Ectodermal cell (in vitro differentiated cells): ENCODE measurements around the gene GPR160.

Experiments
- H3K27ac ChIP-seq: 2 replicates; pipeline ENCODE4 v1.7.0; 2013; ENCODE audit warnings: mild to moderate bottlenecking, low read depth, low read length; ENCODE audit not compliant: insufficient read depth, poor library complexity, severe bottlenecking
- H3K27me3 ChIP-seq: 2 replicates; pipeline ENCODE4 v1.7.0; 2013; ENCODE audit warnings: mild to moderate bottlenecking, low read length; ENCODE audit not compliant: insufficient read depth, control insufficient read depth, poor library complexity, severe bottlenecking
- H3K36me3 ChIP-seq: one replicate; pipeline ENCODE4 v1.7.0; 2013; ENCODE audit warnings: low read length; ENCODE audit not compliant: control insufficient read depth, insufficient read depth
- H3K4me1 ChIP-seq: one replicate; pipeline ENCODE4 v1.7.0; 2013; ENCODE audit warnings: low read length; ENCODE audit not compliant: control insufficient read depth, insufficient read depth
- H3K4me3 ChIP-seq: 2 replicates; pipeline ENCODE4 v1.7.0; 2013; ENCODE audit warnings: low read depth, low read length, control low read depth; ENCODE audit not compliant: insufficient read depth
- H3K9me3 ChIP-seq: 2 replicates; pipeline ENCODE4 v1.7.0; 2013; ENCODE audit warnings: mild to moderate bottlenecking, low read length, moderate library complexity; ENCODE audit not compliant: control insufficient read depth
- WGBS, 2 experiments: methylation state at CpG; one replicate each; pipeline ENCODE4 v1.1.7; 2013; ENCODE audit warnings: missing lambda C conversion rate in 2 of 2; 5-methylcytosine and 5-hydroxymethylcytosine counted together

GPR160 gene

GRCh38 chr3:170024581-170024980 is 13.2 kb upstream of the GPR160 start:
- H3K27ac ChIP-seq = no peak overlapping the region
- 84 to 96% methylated on average over 4 of the region's 4 CpGs for WGBS, 2 experiments
- H3K36me3 ChIP-seq = no peaks in the 10 kb centered on the region
- no peaks in the 10 kb centered on the region for H3K4me1 ChIP-seq
- no peaks in the 10 kb centered on the region for H3K27me3 ChIP-seq
- no peak overlapping the region for H3K4me3 ChIP-seq
- no peaks in the 10 kb centered on the region for H3K9me3 ChIP-seq

- Histone ChIP-seq H3K36me3 (no peaks in the 10 kb centered on the region), H3K9me3 (no peaks in the 10 kb centered on the region), H3K4me3 (no peak overlapping the region), H3K27ac (no peak overlapping the region), H3K4me1 (no peaks in the 10 kb centered on the region), H3K27me3 (no peaks in the 10 kb centered on the region)
- WGBS, 2 experiments = 89 to 92% methylated on average over 4 of the region's 4 CpGs
These were observed 10.3 kb upstream of the GPR160 start for GRCh38 chr3:170027233-170028102.

- no peak overlapping the region for H3K4me3 ChIP-seq
- no peaks in the 10 kb centered on the region for H3K36me3 ChIP-seq
- no peaks in the 10 kb centered on the region for H3K9me3 ChIP-seq
- WGBS, 2 experiments = 88 to 92% methylated on average over 8 of the region's 8 CpGs
- H3K4me1 ChIP-seq = no peaks in the 10 kb centered on the region
- peaks cover 13% of the 10 kb centered on the region for H3K27me3 ChIP-seq
- H3K27ac ChIP-seq = no peak overlapping the region
These were observed 4.3 kb upstream of the GPR160 start for GRCh38 chr3:170033489-170033888.

- Histone ChIP-seq H3K9me3 (no peaks in the 10 kb centered on the region), H3K4me1 (peaks cover 4% of the 10 kb centered on the region), H3K36me3 (no peaks in the 10 kb centered on the region), H3K27me3 (peaks cover 46% of the 10 kb centered on the region), H3K4me3 (peak overlapping the region; percentile 58), H3K27ac (no peak overlapping the region)
- WGBS, 2 experiments = 1 to 2% methylated on average over 50 to 51 of the region's 51 CpGs
These were observed 777 bp downstream of the GPR160 start for GRCh38 chr3:170038434-170039110.

GRCh38 chr3:170040418-170040817 is 2.6 kb downstream of the GPR160 start:
- H3K36me3 ChIP-seq = no peaks in the 10 kb centered on the region
- H3K27ac ChIP-seq = no peak overlapping the region
- no peak overlapping the region for H3K4me3 ChIP-seq
- peaks cover 4% of the 10 kb centered on the region for H3K4me1 ChIP-seq
- H3K9me3 ChIP-seq = no peaks in the 10 kb centered on the region
- 35 to 47% methylated on average over 8 of the region's 8 CpGs for WGBS, 2 experiments
- H3K27me3 ChIP-seq = peaks cover 46% of the 10 kb centered on the region

GRCh38 chr3:170043506-170043905 is 5.7 kb downstream of the GPR160 start:
- 94 to 95% methylated on average over 7 of the region's 7 CpGs for WGBS, 2 experiments
- Histone ChIP-seq H3K27ac (no peak overlapping the region), H3K4me3 (no peak overlapping the region), H3K36me3 (no peaks in the 10 kb centered on the region), H3K27me3 (peaks cover 32% of the 10 kb centered on the region), H3K9me3 (no peaks in the 10 kb centered on the region), H3K4me1 (peaks cover 4% of the 10 kb centered on the region)

- Histone ChIP-seq H3K27me3 (peaks cover 25% of the 10 kb centered on the region), H3K27ac (no peak overlapping the region), H3K4me1 (peaks cover 4% of the 10 kb centered on the region), H3K9me3 (no peaks in the 10 kb centered on the region), H3K4me3 (no peak overlapping the region), H3K36me3 (no peaks in the 10 kb centered on the region)
- 92 to 97% methylated on average over 7 to 8 of the region's 8 CpGs for WGBS, 2 experiments
These were observed 6.5 kb downstream of the GPR160 start for GRCh38 chr3:170044271-170044670.

GRCh38 chr3:170044795-170045244 is 7.0 kb downstream of the GPR160 start:
- Histone ChIP-seq H3K4me3 (no peak overlapping the region), H3K27me3 (peaks cover 19% of the 10 kb centered on the region), H3K4me1 (peaks cover 4% of the 10 kb centered on the region), H3K36me3 (no peaks in the 10 kb centered on the region), H3K27ac (no peak overlapping the region), H3K9me3 (no peaks in the 10 kb centered on the region)
- WGBS, 2 experiments = 94 to 95% methylated on average over 8 of the region's 8 CpGs

GRCh38 chr3:170046269-170047132 is 8.7 kb downstream of the GPR160 start:
- H3K9me3 ChIP-seq = no peaks in the 10 kb centered on the region
- no peak overlapping the region for H3K27ac ChIP-seq
- H3K4me3 ChIP-seq = no peak overlapping the region
- no peaks in the 10 kb centered on the region for H3K36me3 ChIP-seq
- H3K4me1 ChIP-seq = no peaks in the 10 kb centered on the region
- 79 to 82% methylated on average over 5 of the region's 5 CpGs for WGBS, 2 experiments
- peaks cover 2% of the 10 kb centered on the region for H3K27me3 ChIP-seq

- H3K9me3 ChIP-seq = no peaks in the 10 kb centered on the region
- H3K4me1 ChIP-seq = no peaks in the 10 kb centered on the region
- no peak overlapping the region for H3K4me3 ChIP-seq
- H3K27ac ChIP-seq = no peak overlapping the region
- H3K27me3 ChIP-seq = no peaks in the 10 kb centered on the region
- 94 to 97% methylated on average over 3 of the region's 3 CpGs for WGBS, 2 experiments
- H3K36me3 ChIP-seq = no peaks in the 10 kb centered on the region
These were observed 9.3 kb downstream of the GPR160 start for GRCh38 chr3:170047133-170047404.
